HG02610 (cell line): ENCODE results near the gene TRAPPC11.

Source experiments
- ATAC-seq: cut with Tn5 transposase; IDR thresholded peaks from one replicate; pipeline ENCODE4 v1.9.1; 2021; ENCODE audit warnings: mild to moderate bottlenecking, moderate library complexity; ENCODE audit not compliant: unreplicated experiment

TRAPPC11 gene

DNA sequence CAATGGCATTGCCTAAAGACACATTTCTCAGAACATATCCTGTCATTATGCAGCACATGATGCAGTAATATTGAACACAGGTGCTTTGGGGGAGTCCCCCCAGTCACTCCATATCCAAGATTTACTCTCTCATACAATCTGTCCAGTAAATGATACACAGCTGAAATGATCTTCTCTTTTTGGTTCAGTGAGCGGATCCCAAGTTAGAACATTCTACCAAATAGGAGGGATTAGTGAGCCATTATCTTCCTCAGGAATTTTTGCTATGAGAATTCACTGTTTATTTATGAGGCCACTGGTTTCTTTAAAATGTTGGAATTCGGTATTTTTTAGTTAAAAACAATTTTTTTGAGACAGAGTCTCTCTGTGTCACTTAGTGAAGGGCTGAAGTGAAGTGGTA lies 96.5 kb downstream of the TRAPPC11 start:
- no peak for ATAC-seq

DNA sequence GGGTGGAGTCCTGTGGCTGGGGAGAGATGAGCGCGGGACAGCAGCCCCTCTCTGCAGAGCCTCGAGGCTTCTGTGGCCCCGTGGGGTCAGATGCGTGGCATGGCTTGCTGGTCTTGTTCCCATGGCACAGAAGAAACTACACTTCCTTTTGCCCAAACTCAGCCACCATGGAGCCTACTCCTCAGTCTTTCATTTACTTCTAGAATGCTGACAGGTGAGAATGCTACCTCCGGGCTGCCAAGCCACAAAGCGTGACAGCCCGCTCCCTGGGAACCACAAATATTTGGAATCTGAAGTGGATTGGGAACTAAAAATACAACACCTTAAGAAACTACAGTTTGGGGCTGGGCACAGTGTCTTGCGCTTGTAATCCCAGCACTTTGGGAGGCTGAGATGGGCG lies 98.0 kb downstream of the TRAPPC11 start:
- no peak for ATAC-seq

DNA sequence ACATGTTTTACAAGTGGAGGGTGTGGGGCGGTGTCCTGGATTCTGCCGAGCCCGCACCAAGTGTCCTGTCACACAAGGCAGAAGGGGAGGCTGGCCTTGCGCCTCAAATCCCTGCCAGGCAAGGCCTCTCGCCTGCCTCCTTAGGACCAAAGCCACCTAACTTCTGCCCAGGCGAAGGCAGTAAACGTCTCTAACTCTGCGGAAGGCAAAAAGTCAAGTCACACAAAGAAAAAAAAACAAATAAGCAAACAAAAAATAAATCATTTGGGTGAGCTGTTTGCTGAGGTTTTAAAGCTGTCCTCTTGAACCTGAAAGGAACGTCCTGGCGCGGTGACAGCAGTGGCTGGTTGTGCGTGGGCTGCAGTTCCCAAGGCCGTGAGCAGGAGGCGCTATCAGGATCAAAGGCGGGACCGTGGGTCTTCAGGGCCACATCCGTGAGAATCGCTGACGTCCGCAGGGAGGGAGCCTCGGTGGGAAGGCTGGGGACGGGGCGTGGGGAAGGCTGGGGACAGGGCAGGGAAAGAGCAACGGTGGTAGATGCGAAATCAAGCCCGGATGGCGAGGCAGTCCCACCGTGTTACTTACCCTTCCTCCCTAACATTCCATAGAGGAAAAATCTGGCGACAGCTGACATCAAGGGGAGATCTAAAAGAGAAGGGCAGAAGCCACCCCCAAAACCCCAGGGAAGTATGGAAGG lies 99.1 kb downstream of the TRAPPC11 start:
- no peak for ATAC-seq

DNA sequence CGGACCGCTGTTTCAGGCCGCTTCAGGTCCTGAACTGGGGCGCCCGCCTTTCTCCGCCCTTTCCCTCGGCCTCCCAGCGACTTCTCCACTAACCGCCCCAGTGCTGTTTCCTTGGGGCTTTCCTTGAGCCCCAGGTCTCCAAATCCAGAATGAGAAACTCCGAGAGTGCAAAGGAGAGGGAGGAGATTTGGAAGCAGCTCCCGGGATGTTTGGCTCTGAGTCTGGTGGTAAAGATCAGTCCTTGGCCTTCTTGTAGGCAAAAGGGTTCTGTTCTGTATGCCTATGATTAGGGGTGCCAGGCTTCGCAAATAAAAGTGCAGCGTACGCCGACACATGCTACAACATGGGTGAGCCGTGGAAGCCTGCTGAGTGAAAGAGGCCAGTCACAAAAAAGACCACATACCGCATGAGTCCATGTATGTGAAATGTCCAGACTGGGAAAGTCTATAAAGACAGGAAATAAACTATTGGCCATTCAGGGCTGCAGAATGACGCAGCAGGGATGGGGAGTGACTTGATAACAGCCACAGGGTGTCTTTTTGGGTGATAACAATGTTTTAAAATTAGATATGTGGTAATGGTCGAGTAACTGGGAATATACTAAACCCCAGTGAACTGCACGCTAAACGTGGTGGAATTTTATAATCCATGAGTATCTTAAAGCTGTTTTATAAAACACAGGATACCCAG lies 99.8 kb downstream of the TRAPPC11 start:
- ATAC-seq = no peak

DNA sequence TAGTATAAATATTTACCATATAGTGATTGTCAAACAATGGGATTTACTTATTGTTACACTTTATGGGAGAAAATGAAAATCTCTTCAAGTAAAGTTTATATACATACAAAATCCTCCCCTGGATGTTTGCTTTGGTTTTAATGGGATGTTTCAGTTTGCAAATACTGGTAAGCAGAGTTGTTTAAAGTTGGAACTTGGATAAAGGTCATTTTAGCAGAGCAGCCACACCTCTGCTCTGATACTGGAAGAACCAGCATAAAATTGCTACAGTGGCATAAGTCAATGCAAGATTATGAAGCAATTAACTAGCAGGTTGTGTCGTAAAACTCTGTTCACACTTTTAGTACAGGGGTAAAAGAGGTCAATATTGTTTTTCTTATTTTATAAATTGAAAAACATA lies 101.2 kb downstream of the TRAPPC11 start:
- ATAC-seq = no peak
